GM12872 (cell line): ENCODE measurements around the gene NDFIP1.

Experiments
- TF ChIP-seq, protein P1 (sequence below): IDR thresholded peaks from 3 replicates; pipeline ENCODE4 v1.5.1; 2011; ENCODE audit warnings: low read depth, mild to moderate bottlenecking, low read length, moderate library complexity; ENCODE audit not compliant: insufficient read depth

NDFIP1 gene

DNA sequence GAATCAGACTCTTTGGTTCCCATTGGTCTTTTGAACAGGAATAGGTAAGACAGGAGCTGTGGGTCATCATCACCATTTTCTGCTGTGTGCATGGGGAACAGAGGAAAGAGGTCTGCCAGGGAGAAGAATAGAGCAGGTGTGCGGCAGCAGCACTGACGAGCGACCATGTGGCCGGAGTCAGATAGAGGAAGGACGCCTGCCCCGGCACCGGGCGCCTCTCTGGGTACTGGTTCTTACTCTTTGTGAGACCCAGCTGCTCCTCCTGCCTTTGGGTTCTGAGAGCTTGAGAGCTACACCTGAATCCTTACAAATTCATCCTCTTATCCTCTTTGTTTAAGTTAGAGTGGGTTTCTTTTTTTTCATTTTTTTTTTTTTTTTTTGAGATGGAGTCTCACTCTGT lies 90.8 kb downstream of the NDFIP1 start:
- TF ChIP-seq, protein P1, sequence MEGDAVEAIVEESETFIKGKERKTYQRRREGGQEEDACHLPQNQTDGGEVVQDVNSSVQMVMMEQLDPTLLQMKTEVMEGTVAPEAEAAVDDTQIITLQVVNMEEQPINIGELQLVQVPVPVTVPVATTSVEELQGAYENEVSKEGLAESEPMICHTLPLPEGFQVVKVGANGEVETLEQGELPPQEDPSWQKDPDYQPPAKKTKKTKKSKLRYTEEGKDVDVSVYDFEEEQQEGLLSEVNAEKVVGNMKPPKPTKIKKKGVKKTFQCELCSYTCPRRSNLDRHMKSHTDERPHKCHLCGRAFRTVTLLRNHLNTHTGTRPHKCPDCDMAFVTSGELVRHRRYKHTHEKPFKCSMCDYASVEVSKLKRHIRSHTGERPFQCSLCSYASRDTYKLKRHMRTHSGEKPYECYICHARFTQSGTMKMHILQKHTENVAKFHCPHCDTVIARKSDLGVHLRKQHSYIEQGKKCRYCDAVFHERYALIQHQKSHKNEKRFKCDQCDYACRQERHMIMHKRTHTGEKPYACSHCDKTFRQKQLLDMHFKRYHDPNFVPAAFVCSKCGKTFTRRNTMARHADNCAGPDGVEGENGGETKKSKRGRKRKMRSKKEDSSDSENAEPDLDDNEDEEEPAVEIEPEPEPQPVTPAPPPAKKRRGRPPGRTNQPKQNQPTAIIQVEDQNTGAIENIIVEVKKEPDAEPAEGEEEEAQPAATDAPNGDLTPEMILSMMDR: no peak

DNA sequence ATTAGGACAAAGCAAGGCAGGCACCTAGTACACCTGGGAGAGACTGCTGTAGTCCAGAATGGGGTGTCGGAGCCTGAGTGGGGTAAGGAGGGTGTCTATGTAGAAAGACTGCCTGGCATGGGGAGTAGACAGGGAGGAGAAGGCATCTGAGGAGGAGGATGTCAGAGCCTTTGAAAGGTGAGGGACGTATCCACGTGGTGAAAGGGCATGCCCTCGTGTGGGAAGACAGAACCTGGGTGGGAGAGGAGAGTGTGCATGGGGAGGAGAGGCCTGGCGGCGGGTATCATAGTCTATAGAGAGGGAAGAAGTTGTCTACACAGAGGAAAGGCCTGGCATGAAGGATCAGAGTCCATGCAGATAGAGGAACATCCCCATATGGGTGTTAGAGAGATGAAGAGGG lies 91.8 kb downstream of the NDFIP1 start:
- TF ChIP-seq, protein P1: no peak

DNA sequence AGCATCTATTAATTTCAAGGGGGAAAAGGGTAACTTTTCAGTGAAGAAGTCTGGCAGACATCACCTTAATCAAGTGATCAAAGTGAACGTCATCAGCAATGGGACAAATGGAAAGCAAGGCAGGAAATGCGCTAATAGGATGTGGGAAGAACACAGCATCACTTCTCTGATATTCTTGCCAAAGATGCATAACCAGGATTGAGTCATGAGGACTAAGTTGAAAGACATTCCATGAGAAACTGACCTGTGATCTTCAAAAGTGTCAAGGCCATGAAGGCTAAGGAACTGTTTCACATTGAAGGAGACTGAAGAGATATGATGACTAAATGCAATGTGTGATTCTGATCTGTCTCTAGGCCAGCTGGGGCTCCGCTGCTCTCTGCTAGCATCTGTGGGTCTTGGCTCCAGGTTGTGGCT lies 92.9 kb downstream of the NDFIP1 start:
- TF ChIP-seq, protein P1: no peak

DNA sequence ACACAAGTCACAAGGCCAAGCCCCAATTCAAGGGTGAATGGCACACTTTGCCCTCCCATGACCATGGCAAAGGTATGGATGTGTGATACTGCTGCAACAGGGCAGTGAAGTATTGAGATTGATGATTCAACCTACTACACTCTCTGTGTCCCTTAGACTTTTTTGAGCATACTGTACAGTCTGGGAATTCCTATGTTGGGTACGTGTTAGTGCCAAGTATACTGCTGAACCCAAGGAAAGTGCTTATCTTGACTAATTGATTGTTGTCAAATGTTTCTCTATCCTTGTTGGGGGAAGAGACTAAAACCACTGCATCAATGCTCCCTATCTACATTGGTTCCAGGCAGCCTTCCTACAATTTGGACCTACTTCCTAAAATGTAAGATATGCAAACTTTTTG lies 93.7 kb downstream of the NDFIP1 start:
- TF ChIP-seq, protein P1: no peak
